Erythroblast (primary cell): ENCODE results near the gene ELAVL2.

Source experiments
- GATA1 ChIP-seq: IDR thresholded peaks from 2 replicates; pipeline ENCODE4 v1.6.1; 2011; ENCODE audit warnings: low read depth, mild to moderate bottlenecking, control low read depth, low read length, moderate library complexity
- POLR2A ChIP-seq: IDR thresholded peaks from 2 replicates; pipeline ENCODE4 v1.6.1; 2011; ENCODE audit warnings: mild to moderate bottlenecking, low read length

- TF ChIP-seq POLR2A (no peak), GATA1 (no peak)
Observed at GRCh38 chr9:23775549-23775948, 50.5 kb downstream of the ELAVL2 start.
